IMR-90 (cell line): ENCODE measurements around the gene KCNN3. TPM values are rescaled to one million over a fixed set of nuclear protein-coding genes. Genes with fewer than 3 reads are reported as not detected.

Source experiments
- ATAC-seq: fragments of 200-7000 bp; cut with Tn5 transposase; 2 replicates; pipeline ENCODE4 v1.9.1; 2020; ENCODE audit warnings: low read depth, mild to moderate bottlenecking, moderate library complexity
- BruUV-seq: library from RNA; stranded (reverse); fragments of 400-500 nt; replicated peaks from 2 replicates; lab custom pipeline; 2021; lab: Mats Ljungman, UMichigan
- CTCF ChIA-PET: fragments of 300-600 bp; formaldehyde crosslinking; extraction: SDS; loops from one replicate; lab custom pipeline; 2021; ENCODE audit warnings: antibody characterized with exemption; lab: Yijun Ruan, JAX
- POLR2A ChIA-PET: fragments of 300-600 bp; sonication (Branson Sonifier 250); formaldehyde crosslinking; loops from one replicate; lab custom pipeline; 2022; ENCODE audit warnings: antibody characterized with exemption; ENCODE audit not compliant: unreplicated experiment; lab: Charles Lee
- DNase-seq: peaks from one replicate; pipeline ENCODE4 v3.0.0; 2013
- H2AFZ ChIP-seq: replicated peaks from 2 replicates; pipeline ENCODE3; 2013; ENCODE audit warnings: low read length, mild to moderate bottlenecking; ENCODE audit not compliant: poor library complexity
- H2AK5ac ChIP-seq: 2 replicates; pipeline ENCODE4 v1.6.1; 2013; ENCODE audit warnings: low read depth, low read length, inconsistent platforms
- H2AK9ac ChIP-seq: replicated peaks from 2 replicates; pipeline ENCODE3; 2013; ENCODE audit warnings: mild to moderate bottlenecking, low read depth, low read length, moderate library complexity; ENCODE audit not compliant: poor library complexity
- H2BK120ac ChIP-seq: 2 replicates; pipeline ENCODE4 v1.6.1; 2013; ENCODE audit warnings: low read depth, low read length, inconsistent platforms
- H2BK15ac ChIP-seq: 3 replicates; pipeline ENCODE4 v1.6.1; 2013; ENCODE audit warnings: low read depth, low read length, inconsistent platforms
- H2BK20ac ChIP-seq: 2 replicates; pipeline ENCODE4 v1.6.1; 2013; ENCODE audit warnings: low read depth, mild to moderate bottlenecking, inconsistent platforms, low read length, moderate library complexity
- H2BK5ac ChIP-seq: 2 replicates; pipeline ENCODE4 v1.6.1; 2013; ENCODE audit warnings: mild to moderate bottlenecking, low read depth, low read length, inconsistent platforms; ENCODE audit not compliant: poor library complexity, severe bottlenecking
- H3K14ac ChIP-seq: replicated peaks from 2 replicates; pipeline ENCODE4 v1.6.1; 2013; ENCODE audit warnings: low read depth, low read length, inconsistent platforms
- H3K18ac ChIP-seq: 2 replicates; pipeline ENCODE4 v1.6.1; 2013; ENCODE audit warnings: low read depth, low read length, control low read depth
- H3K23ac ChIP-seq: 2 replicates; pipeline ENCODE4 v1.6.1; 2013; ENCODE audit warnings: low read depth, low read length, inconsistent platforms
- H3K27ac ChIP-seq: 2 replicates; pipeline ENCODE4 v1.5.1; 2013; ENCODE audit warnings: mild to moderate bottlenecking, control low read depth, low read length; ENCODE audit not compliant: insufficient read depth
- H3K27me3 ChIP-seq: 2 replicates; pipeline ENCODE4 v1.6.1; 2013; ENCODE audit warnings: low read length; ENCODE audit not compliant: control insufficient read depth, insufficient read depth
- H3K36me3 ChIP-seq: 2 replicates; pipeline ENCODE4 v1.6.1; 2013; ENCODE audit warnings: low read length, mixed read lengths; ENCODE audit not compliant: control insufficient read depth, insufficient read depth
- H3K4ac ChIP-seq: 2 replicates; pipeline ENCODE4 v1.6.1; 2013; ENCODE audit warnings: low read depth, low read length, inconsistent platforms
- H3K4me1 ChIP-seq: 2 replicates; pipeline ENCODE4 v1.6.1; 2013; ENCODE audit warnings: low read length, mixed read lengths; ENCODE audit not compliant: control insufficient read depth, insufficient read depth
- H3K4me2 ChIP-seq: 2 replicates; pipeline ENCODE4 v1.6.1; 2013; ENCODE audit warnings: low read depth, mild to moderate bottlenecking, control low read depth, low read length, moderate library complexity
- H3K4me3 ChIP-seq: 2 replicates; pipeline ENCODE4 v1.5.1; 2013; ENCODE audit warnings: low read depth, mild to moderate bottlenecking, control low read depth, low read length, moderate library complexity; ENCODE audit not compliant: insufficient read depth
- H3K56ac ChIP-seq: 2 replicates; pipeline ENCODE4 v1.6.1; 2013; ENCODE audit warnings: low read length, inconsistent platforms; ENCODE audit not compliant: insufficient read depth; ENCODE audit errors: extremely low read depth
- H3K79me1 ChIP-seq, 2 experiments: 2 replicates each; pipeline ENCODE4 v1.6.1; 2013; ENCODE audit warnings: low read length in 2 of 2, inconsistent platforms in 1 of 2, low read depth in 1 of 2
- H3K9ac ChIP-seq: 2 replicates; pipeline ENCODE4 v1.6.1; 2013; ENCODE audit warnings: low read depth, low read length, control low read depth
- H3K9me1 ChIP-seq: 2 replicates; pipeline ENCODE4 v1.6.1; 2013; ENCODE audit warnings: low read length, inconsistent platforms; ENCODE audit not compliant: insufficient read depth
- H3K9me3 ChIP-seq: 2 replicates; pipeline ENCODE4 v1.6.1; 2013; ENCODE audit warnings: low read length; ENCODE audit not compliant: control insufficient read depth, insufficient read depth
- H4K20me1 ChIP-seq: 2 replicates; pipeline ENCODE4 v1.6.1; 2013; ENCODE audit warnings: low read length, inconsistent platforms; ENCODE audit not compliant: insufficient read depth
- H4K5ac ChIP-seq: 2 replicates; pipeline ENCODE4 v1.6.1; 2013; ENCODE audit warnings: mild to moderate bottlenecking, low read depth, low read length, control low read depth
- H4K8ac ChIP-seq, 2 experiments: 2 replicates each; pipeline ENCODE4 v1.6.1; 2013; ENCODE audit warnings: low read depth in 2 of 2, low read length in 2 of 2, control low read depth in 1 of 2, inconsistent platforms in 1 of 2
- H4K91ac ChIP-seq: 2 replicates; pipeline ENCODE4 v1.6.1; 2013; ENCODE audit warnings: low read depth, low read length, inconsistent platforms; ENCODE audit not compliant: insufficient read depth
- BHLHE40 ChIP-seq: fragments of 150-350 bp; IDR thresholded peaks from 2 replicates; pipeline ENCODE4 v1.6.1; 2016; ENCODE audit warnings: mild to moderate bottlenecking, low read depth, low read length
- CEBPB ChIP-seq: IDR thresholded peaks from 2 replicates; pipeline ENCODE4 v1.6.1; 2012; ENCODE audit warnings: low read depth, low read length, improper control_type of control experiment
- CHD1 ChIP-seq: IDR thresholded peaks from 2 replicates; pipeline ENCODE4 v1.6.1; 2012; ENCODE audit warnings: low read depth, low read length, improper control_type of control experiment
- MAFK ChIP-seq: IDR thresholded peaks from 2 replicates; pipeline ENCODE4 v1.6.1; 2012; ENCODE audit warnings: low read depth, low read length, improper control_type of control experiment
- NFE2L2 ChIP-seq: fragments of 150-350 bp; IDR thresholded peaks from 2 replicates; pipeline ENCODE4 v1.6.1; 2016; ENCODE audit warnings: low read depth, mild to moderate bottlenecking, low read length
- POLR2A ChIP-seq: IDR thresholded peaks from 2 replicates; pipeline ENCODE4 v1.6.1; 2012; ENCODE audit warnings: mild to moderate bottlenecking, low read depth, low read length
- RAD21 ChIP-seq: IDR thresholded peaks from 2 replicates; pipeline ENCODE4 v1.6.1; 2012; ENCODE audit warnings: low read length, improper control_type of control experiment
- RCOR1 ChIP-seq: IDR thresholded peaks from 2 replicates; pipeline ENCODE4 v1.6.1; 2012; ENCODE audit warnings: mild to moderate bottlenecking, low read length, improper control_type of control experiment; ENCODE audit not compliant: insufficient replicate concordance
- RFX5 ChIP-seq: IDR thresholded peaks from 2 replicates; pipeline ENCODE4 v1.8.0; 2012; ENCODE audit warnings: low read depth, mild to moderate bottlenecking, low read length, moderate library complexity
- USF2 ChIP-seq: fragments of 150-350 bp; IDR thresholded peaks from 2 replicates; pipeline ENCODE4 v1.6.1; 2017; ENCODE audit warnings: mild to moderate bottlenecking, antibody characterized with exemption, low read length, low read depth
- WGBS, 2 experiments: methylation state at CpG; one replicate each; pipeline versions ENCODE4 v1.1.5 to v1.1.7; 2013; ENCODE audit warnings: missing lambda C conversion rate in 2 of 2; ENCODE audit not compliant: insufficient read length in 1 of 2; ENCODE audit errors: extremely low coverage in 2 of 2; 5-methylcytosine and 5-hydroxymethylcytosine counted together
- dilution Hi-C: fragments of 300-500 bp; cut with HindIII; formaldehyde crosslinking; loops from one replicate; pipeline ENCODE4 v1.14.3; 2018; ENCODE audit warnings: low sequenced_read_pairs; ENCODE audit not compliant: unreplicated experiment
- in situ Hi-C: fragments of 300-500 bp; cut with MboI; formaldehyde crosslinking; loops from 3 replicates; pipeline ENCODE4 v1.14.3; 2019; ENCODE audit warnings: low sequenced_read_pairs, inconsistent platforms, mixed read lengths
- intact Hi-C: fragments of 100-400 bp; cut with micrococcal nuclease; formaldehyde crosslinking; loops from 2 replicates; pipeline ENCODE4 v1.10.0; 2022
- polyA plus RNA-seq, 3 experiments: library from polyadenylated mRNA; depleted of rRNA; stranded (reverse); fragments of >200 nt; gene quantifications; 2 replicates each; pipeline ENCODE4 v1.2.3, GENCODE V29; 2012; ENCODE audit warnings: low replicate concordance in 1 of 3
- total RNA-seq: library from RNA; depleted of rRNA; stranded (reverse); fragments of >200 nt; gene quantifications from 2 replicates; pipeline ENCODE4 v1.2.3, GENCODE V29; 2012
- TF ChIP-seq, protein P1 (sequence below): fragments of 150-350 bp; IDR thresholded peaks from 2 replicates; pipeline ENCODE4 v1.6.1; 2016; ENCODE audit warnings: low read depth, mild to moderate bottlenecking, low read length, moderate library complexity, borderline replicate concordance

Gene KCNN3
- total and polyA plus RNA-seq, 2 of the 4 experiments (the other 2 are of a cell fraction) = 0.02 TPM; not detected in 1

DNA sequence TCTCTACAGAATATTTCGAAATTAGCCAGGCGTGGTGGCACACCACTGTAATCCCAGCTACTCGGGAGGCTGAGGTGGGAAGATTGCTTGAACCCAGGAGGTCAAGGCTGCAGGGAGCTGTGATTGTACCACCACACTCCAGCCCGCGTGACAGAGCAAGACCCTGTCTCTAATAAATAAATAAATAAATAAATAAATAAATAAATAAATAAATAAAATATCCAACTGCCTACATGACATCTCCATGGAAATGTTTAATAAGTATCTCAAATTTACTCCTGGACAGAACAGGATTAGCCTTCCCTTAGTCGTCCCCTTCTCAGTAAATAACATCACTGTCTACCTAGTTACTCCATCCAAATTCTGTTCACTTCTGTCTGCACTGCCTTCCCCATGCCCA is 29.0 kb upstream of the KCNN3 start:
- no peak overlapping the region for H2BK120ac ChIP-seq
- H3K23ac ChIP-seq = no peak overlapping the region
- H4K8ac ChIP-seq = no peak overlapping the region
- no TSS peak for BruUV-seq
- no peak overlapping the region for H3K4me3 ChIP-seq
- no peak overlapping the region for H2AK9ac ChIP-seq
- H3K4me1 ChIP-seq = no peaks in the 10 kb centered on the region; the same call in 1 of the 2 replicates
- ChIA-PET POLR2A (no interaction called here), CTCF (no interaction called here)
- WGBS, 2 experiments = 67% methylated on average over 1 of the region's 6 CpGs; no CpG with 5 or more reads in 1 of the 2 experiments
- dilution Hi-C loops = no loop called here
- no peak overlapping the region for H4K91ac ChIP-seq
- H3K56ac ChIP-seq = no peak overlapping the region
- H3K4ac ChIP-seq = no peak overlapping the region
- H3K4me2 ChIP-seq = no peak overlapping the region
- no peak for TF ChIP-seq MAFK
- no peak for TF ChIP-seq BHLHE40
- no peak for TF ChIP-seq POLR2A
- TF ChIP-seq RFX5 = no peak
- no peak for TF ChIP-seq USF2
- no peak for TF ChIP-seq CHD1
- TF ChIP-seq, protein P1, sequence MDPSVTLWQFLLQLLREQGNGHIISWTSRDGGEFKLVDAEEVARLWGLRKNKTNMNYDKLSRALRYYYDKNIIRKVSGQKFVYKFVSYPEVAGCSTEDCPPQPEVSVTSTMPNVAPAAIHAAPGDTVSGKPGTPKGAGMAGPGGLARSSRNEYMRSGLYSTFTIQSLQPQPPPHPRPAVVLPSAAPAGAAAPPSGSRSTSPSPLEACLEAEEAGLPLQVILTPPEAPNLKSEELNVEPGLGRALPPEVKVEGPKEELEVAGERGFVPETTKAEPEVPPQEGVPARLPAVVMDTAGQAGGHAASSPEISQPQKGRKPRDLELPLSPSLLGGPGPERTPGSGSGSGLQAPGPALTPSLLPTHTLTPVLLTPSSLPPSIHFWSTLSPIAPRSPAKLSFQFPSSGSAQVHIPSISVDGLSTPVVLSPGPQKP = no peak
- TF ChIP-seq RAD21 = no peak
- no peak for TF ChIP-seq CEBPB
- no peak for TF ChIP-seq RCOR1
- no peak for TF ChIP-seq NFE2L2
- H2BK5ac ChIP-seq = no peak overlapping the region
- H4K20me1 ChIP-seq = no peaks in the 10 kb centered on the region
- H2AK5ac ChIP-seq = no peak overlapping the region
- no peaks in the 10 kb centered on the region for H3K9me1 ChIP-seq
- H3K14ac ChIP-seq = no peak overlapping the region
- in situ Hi-C loops = no loop called here
- H2BK20ac ChIP-seq = no peak overlapping the region
- H2AFZ ChIP-seq = no peak overlapping the region
- H4K5ac ChIP-seq = no peak overlapping the region
- H3K36me3 ChIP-seq = no peaks in the 10 kb centered on the region
- no peak overlapping the region for H2BK15ac ChIP-seq
- no peaks in the 10 kb centered on the region for H3K9me3 ChIP-seq
- no peak overlapping the region for H3K9ac ChIP-seq
- no peak overlapping the region for H3K27ac ChIP-seq
- peaks cover 48% of the 10 kb centered on the region for H3K27me3 ChIP-seq
- no peaks in the 10 kb centered on the region for H3K79me1 ChIP-seq
- intact Hi-C loops = no loop called here
- no peak for ATAC-seq
- no peak overlapping the region for H3K18ac ChIP-seq
- no peak for DNase-seq
